C1 segment of cervical spinal cord (tissue), 14 donors: ENCODE measurements around the gene NKTR.

Experiments
- DNase-seq, 14 donors: peaks; one replicate each; lab custom pipeline; 2025; lab: John Stamatoyannopoulos, UW

Gene NKTR

DNA sequence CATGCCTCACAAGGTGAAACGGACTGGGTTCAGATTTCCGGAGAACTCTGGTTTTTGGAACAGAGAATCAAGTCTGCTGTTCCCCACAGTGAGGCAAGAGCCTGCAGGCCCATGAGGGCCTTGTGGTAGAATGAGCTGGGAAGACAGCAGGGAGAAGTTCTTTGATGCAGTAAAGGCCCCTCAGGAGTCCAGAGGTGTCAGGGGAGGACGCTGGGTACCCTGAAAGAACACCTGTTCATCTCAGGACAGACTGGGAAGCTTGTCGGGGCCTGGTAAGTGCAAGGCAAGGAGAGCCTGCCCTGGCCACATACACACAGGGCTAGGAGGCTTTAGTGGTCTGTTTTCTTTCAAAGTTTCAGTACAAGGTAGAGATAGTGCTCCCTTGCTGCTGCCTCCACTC is 49.3 kb downstream of the NKTR start:
- no peak for DNase-seq

DNA sequence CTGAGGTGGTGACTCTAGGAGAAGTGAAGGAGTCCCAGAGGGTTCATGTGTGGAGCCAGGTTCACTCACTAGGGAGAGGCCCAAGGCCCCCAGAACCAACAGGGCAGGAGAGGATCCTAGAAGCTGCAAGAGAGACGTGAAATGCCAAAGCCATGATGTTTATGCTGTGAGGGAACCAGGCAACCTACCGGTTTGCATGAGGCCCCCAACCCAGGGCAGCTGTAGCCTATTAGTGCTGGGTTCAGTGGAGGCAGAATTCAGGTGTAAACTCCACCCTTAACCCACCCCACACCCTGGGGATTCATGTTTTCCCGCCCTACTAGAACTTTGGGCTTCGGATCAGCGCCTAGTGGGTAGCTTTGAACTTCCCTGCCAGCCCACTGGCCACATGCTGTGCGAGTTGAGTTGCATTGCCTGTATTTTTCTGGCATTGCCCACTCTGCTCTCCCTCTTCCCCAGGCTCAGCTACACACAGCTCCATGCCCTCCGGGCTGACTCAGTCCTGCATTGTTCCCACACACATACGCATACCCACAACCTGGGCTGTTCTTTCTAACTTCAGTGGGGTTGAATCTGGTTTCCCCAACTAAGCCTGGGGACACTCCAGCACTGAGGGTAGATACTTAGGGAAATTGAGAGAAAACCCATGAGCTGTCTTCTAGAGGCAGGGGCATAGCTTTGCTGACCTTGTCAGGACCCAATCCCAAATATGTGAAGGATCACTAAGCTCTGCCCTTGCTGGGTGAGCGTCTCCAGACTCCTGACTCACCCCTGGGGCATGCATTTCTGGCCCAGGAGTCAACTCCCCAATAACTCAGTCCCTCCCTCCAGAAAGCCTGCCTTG is 51.0 kb downstream of the NKTR start:
- peak in 1 of 14 donors; percentile 32 for DNase-seq

- DNase-seq: no peak
Observed at GRCh38 chr3:42652251-42652610, 51.7 kb downstream of the NKTR start.

DNA sequence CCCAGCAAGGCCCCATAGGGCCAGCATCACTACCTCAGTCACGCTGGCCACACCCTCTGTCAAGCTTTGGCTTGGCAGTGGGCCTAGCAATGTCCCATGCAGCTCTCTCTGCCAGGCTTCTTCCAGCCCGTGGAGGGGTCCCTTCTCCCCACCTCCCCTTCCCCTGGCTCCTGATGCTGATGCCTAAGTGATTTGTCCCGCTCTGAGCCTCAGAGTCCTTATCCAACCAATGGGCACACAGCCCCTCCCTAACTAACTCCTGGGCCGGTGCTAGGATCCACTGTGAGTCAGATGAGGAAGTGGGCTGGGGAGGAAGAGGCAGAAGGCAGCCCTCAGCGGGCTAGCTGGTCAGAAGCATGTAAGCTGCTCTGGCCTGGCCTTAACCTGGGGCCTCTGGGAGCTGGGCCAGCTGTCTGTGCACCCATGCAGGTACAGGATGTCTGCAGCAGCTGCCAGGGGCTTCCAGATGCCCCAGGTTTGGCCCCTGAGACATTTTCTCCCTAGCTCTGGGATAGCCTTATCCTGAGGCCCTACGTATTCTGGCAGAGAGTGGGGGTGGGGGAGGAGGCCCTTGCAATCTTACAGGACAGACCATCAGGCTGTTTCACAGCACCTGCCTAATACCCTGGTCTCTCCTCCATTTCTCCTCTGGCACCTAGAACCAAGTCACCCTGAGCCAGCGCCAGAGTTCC is 52.3 kb downstream of the NKTR start:
- DNase-seq: peak in 8 of 14 donors; percentile 52 to 74 (median 62)

DNA sequence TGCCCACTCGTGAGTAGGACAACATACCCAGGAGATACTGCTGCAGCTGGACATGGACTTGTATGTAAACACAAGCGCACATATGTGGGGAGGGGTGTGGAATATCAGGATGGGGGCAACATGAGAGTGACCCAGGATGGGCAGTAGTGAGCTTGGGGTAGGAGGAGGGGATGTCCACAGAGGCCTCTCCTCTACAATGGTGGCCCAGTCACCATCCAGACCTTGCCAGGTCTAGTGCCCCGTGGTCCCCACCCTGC is 52.7 kb downstream of the NKTR start:
- DNase-seq: peak in 1 of 14 donors; percentile 54

DNA sequence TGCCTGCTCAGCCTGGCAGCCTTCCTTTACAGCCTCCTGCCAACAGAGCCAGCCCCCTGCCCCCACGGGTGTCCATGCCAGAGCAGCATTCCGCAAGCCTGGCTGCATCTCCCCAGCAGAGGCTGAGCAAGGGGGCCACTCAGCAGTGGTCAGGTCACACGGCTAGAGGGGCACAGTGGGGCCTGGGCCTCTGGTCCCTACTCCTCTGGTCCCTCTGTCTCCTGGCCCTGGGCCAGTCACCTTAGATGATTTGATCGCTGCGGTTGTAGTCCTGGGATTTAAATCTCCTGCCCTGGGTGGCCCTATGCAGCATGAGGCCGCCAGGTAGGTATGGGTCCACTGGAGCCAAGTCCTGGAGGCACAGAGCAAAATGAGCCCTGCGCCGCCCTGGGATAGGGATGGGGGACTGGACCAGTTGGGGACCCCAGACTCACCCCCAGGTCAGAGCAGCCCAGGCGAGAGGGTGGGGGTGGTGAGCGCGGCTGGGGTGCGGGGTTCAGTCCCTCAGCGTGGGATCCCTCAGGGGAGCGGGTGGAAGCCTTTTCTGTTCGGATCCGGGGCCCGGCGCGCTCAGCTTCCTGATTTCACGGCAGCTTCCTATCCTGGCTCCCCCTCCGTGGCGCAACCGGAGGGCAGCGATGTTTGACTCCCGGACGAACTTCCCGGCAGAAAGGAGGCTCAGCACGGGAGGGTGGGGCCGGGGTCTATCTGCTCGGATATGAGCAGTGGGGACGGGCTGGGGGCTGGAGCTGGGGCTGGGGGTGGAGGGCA is 53.3 kb downstream of the NKTR start, which contains the start of gene ZBTB47:
ZBTB47 (plus strand) TSS at position 138 of the 771 bp plus-strand sequence. CDS start 4,659 bp downstream, outside the sequence.
- DNase-seq: peak in 10 of 14 donors; percentile 51 to 85 (median 66)

DNA sequence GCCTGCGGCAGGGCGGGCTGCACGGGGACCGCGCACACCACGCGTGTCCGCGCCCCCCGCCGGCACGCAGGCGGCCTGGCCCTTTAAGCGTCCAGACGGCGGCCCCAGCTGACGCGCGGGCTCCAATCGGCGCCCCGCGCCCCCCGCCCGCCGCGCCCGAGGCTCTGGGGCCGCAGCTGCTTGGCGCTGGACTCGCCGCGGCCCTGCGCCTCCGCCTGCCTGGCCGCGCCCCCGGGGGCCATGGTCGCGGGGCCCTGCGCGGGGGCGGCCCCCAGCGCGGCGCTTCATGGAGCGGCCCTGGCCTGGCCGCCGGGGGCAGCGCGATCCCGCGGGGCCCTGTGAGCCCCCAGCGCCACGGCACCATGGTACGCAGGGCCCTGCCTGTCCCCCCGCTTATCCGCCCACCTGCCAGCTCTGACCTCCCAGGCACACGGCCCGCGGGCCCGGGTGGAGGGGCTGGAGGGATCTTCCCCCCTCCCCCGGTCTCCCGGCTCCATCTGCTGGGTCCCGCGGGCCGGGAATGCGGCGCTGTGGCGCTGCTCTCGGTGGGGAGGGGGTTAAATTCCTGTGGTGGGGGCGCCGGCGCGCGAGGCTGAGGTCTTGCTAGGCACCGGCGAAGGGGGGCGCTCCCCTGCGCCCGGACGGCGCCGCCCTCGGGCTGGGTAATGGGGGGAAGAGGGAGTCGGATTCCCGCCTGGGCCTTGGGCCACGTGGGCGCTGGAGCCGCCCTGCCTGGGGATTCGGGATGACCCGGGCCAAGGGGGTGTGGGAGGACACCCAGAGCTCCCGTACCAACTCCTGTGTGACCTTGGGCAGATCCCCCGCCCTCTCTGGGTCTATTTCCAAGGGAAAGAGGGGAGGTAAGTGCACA is 54.1 kb downstream of the NKTR start:
- peak in 10 of 14 donors; percentile 38 to 84 (median 66) for DNase-seq

GRCh38 chr3:42655331-42655888 is 54.9 kb downstream of the NKTR start:
- peak in 2 of 14 donors; percentile 42 to 72 for DNase-seq

GRCh38 chr3:42655980-42656679 is 55.6 kb downstream of the NKTR start:
- DNase-seq: peak in 2 of 14 donors; percentile 36 to 70

DNA sequence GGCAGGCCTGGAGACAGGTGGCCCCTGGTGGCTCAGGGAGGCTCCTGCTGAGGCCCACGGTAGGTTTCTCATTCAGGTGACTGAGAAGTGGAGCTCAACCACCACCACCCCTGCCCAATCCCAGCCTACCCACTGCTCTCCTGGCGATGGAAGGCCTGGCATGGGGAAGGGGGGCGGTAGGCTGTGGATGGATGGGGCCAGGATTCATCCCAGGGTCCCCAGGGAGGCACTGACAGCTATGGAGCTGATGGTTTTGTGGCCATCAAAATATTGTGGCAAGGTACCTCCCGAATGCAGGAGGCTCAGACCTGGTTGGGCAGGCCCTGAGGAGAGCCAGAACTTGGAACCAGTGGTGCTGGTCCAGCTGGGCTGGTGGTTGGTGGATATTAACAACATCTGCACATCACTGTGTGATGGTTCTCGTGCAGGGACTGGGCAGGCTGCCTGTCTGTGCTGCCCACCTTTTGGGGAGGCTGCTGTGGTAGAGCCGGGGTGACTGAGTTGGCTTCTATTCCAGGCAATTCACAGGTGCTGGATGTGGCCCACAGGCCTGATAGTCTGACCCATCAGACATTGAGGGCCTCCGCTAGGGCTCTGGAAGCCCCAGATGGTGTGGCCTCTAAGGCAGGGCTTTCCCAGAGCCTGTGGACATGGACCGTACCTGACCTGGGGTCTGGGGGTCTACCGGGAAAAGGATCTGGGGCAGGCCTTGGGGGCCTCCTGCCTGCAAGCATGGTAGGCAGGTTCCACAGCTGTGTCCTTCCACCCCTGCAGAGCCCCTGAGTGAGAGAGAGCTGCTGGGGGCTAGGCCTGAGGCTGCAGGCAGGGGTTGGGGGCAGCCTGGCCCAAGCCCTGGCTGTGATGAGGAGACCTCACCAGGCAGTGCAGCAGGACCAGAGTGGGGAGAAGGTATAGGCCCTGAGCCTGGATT is 56.5 kb downstream of the NKTR start:
- no peak for DNase-seq

DNA sequence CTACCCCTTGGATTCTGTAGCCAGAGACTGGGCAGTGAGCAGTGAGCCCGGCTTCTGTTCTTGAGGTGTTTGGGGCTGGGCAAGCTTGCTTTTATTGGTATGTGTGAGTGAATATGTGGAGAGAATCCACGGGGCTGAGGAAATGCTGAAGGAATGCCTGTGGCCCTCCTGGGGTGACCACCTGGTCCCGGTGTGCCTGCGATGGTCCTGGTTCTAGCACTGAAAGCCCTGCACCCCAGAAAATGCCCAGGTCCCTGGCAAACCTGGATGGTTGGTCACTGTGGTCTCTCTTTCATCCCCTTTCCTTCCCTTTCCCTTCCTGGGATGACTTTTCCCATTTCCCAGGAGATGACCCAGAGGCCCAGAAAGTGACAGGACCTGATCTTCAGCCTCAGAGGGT is 57.2 kb downstream of the NKTR start:
- DNase-seq: no peak

GRCh38 chr3:42658091-42658770 is 57.7 kb downstream of the NKTR start:
- peak in 2 of 14 donors; percentile 37 to 72 for DNase-seq

GRCh38 chr3:42658771-42659390 is 58.4 kb downstream of the NKTR start:
- no peak for DNase-seq

- no peak for DNase-seq
Observed at GRCh38 chr3:42659451-42660130, 59.1 kb downstream of the NKTR start.

GRCh38 chr3:42660131-42660715 is 59.7 kb downstream of the NKTR start:
- peak in 1 of 14 donors; percentile 51 for DNase-seq

DNA sequence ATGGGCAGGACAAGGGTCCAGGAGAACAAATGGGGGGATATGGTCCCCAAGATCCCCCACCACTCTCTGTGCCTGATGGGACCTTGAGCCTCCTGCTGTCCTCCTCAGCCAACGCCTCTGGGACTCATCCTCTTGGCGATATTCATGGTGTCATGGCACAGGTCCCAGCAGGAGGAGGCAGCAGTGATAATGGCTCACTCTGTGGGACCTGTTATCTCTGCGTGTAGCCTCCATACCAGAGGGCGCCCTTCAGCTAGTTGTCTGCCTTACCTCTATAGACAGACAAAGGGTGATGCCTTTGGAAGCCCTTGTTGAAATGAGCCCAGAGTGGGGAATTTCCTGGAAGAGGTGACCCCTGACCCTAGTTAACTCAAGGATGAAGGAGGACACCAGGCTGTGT is 60.4 kb downstream of the NKTR start:
- no peak for DNase-seq

DNA sequence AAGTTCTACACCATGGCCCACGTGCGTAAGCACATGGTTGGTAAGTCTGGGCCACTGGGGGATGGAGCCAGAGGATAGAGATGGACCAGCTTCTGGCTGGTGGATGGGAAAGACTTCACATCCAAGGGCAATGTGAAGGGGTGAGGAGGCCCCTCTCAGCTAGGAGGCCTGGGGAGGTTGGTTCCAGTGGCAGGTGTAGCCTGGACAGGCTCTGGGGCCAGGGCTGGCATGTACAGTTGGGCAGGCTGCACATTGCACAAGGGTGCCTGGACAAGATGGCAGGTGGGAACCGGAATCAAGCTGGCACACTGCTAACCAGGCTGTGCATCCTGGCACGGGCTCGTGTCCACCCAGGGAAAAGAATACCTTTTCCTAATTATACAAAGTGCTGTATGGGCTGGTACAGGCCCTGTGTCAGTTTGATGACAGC is 61.1 kb downstream of the NKTR start:
- peak in 1 of 14 donors; percentile 49 for DNase-seq
